C4-2B (cell line): ENCODE results near the gene PLEKHS1.
A peak's percentile ranks its signal among the peaks of the same experiment; 100 is the strongest.

ENCODE experiments used
- ZFX ChIP-seq: fragments of 450-650 bp; IDR thresholded peaks from 2 replicates; pipeline ENCODE4 v1.6.1; 2017
- TF ChIP-seq, protein P1 (sequence below): fragments of 450-650 bp; conservative IDR thresholded peaks from 2 replicates; pipeline ENCODE4 v1.5.1; 2017; ENCODE audit warnings: mild to moderate bottlenecking

DNA sequence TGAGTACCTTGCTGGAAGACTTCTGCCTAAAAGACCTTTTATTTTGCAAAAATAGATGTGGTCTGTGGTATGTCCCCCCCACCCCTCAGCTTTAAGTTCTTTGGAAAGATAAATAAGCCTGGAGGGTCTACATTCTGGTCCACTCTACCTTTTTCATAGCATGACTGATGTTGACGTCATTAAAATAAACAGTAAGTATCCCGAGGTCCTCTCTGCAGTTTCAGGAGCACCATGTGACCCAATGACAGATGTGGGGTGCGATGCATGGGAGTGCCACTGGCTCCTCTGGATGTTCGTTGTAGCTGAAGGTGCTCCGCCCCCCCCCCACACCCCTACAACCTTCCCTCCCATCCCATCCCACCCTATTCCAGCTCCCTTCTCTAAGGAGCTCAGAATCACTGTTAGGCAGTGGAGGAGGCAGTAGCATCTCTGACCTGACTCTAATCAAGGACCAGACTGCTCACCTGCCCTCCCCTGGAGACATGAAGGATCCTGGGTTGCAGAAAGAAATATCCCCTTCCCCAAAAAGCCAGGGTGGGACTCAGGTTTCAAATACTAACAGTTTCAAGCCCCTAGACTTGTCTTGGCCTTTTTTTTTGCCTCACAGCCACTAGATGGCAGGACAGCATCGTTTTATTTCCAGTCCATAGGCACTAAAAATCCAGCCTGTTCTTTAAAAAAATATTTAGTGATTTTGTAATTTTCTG is 46.7 kb upstream of the PLEKHS1 start:
- TF ChIP-seq, protein P1, sequence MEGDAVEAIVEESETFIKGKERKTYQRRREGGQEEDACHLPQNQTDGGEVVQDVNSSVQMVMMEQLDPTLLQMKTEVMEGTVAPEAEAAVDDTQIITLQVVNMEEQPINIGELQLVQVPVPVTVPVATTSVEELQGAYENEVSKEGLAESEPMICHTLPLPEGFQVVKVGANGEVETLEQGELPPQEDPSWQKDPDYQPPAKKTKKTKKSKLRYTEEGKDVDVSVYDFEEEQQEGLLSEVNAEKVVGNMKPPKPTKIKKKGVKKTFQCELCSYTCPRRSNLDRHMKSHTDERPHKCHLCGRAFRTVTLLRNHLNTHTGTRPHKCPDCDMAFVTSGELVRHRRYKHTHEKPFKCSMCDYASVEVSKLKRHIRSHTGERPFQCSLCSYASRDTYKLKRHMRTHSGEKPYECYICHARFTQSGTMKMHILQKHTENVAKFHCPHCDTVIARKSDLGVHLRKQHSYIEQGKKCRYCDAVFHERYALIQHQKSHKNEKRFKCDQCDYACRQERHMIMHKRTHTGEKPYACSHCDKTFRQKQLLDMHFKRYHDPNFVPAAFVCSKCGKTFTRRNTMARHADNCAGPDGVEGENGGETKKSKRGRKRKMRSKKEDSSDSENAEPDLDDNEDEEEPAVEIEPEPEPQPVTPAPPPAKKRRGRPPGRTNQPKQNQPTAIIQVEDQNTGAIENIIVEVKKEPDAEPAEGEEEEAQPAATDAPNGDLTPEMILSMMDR, result peak; percentile 82
- no peak for TF ChIP-seq ZFX
